ENCODE measurements around the gene SLC9A2. TPM values are rescaled to one million over a fixed set of nuclear protein-coding genes. Genes with fewer than 3 reads are reported as not detected.

Gene SLC9A2
- total and polyA plus RNA-seq, 10 of the 15 experiments (the other 5 are each of a cell fraction or from before 2014, with no cell fraction given): 0.13 to 1.2 (median 0.79) TPM

- DNase-seq (ENCODE audit: low read depth, low spot score): no peak
- Histone ChIP-seq H4K20me1 (ENCODE audit: control insufficient read depth, insufficient read depth) (no peaks in the 10 kb centered on the region), H3K4me2 (ENCODE audit: control insufficient read depth, insufficient read depth) (peak overlapping the region; percentile 99), H3K9ac (ENCODE audit: control insufficient read depth, insufficient read depth, low read length) (peak overlapping the region; percentile 77), H3K4me3 (peak overlapping the region; percentile 97), H3K27ac (ENCODE audit: control insufficient read depth, insufficient read depth) (peak overlapping the region; percentile 68), H3K9me3 (replicated peaks; ENCODE audit: control insufficient read depth, insufficient read depth, low read length) (no peaks in the 10 kb centered on the region), H3K36me3 (ENCODE audit: control insufficient read depth in 2 of 2, insufficient read depth in 2 of 2, low read length in 1 of 2) (peaks cover 0 to 2% of the 10 kb centered on the region in 2 experiments; a peak in 1 of 4 replicates), H3K79me2 (ENCODE audit: control insufficient read depth, insufficient read depth, low read length) (peaks cover 10% of the 10 kb centered on the region), H3K27me3 (replicated peaks in 1 of 2; ENCODE audit: control insufficient read depth in 2 of 2, insufficient read depth in 2 of 2, low read length in 1 of 2) (no peaks in the 10 kb centered on the region), H3K4me1 (ENCODE audit: control insufficient read depth, insufficient read depth, low read length) (peaks cover 14% of the 10 kb centered on the region), H2AFZ (ENCODE audit: control insufficient read depth, low read depth, low read length) (peak overlapping the region; percentile 99)
- in situ Hi-C loops (cut with MboI): no loop called here
- peak; percentile 56 for ATAC-seq
- 5% methylated on average over 6 of the region's 6 CpGs for WGBS (ENCODE audit: insufficient coverage, insufficient replicate concordance, low lambda C conversion rate, missing lambda C conversion rate)
- ChIA-PET CTCF (interaction anchor here (0.8 to 8.8 kb wide), 5 partner anchors 8 to 263 kb away, joined by 3 to 130 read pairs (median 4); partner anchors contain the start of gene SLC9A4), RAD21 (ENCODE audit: unreplicated experiment) (no interaction called here), SMC1A (ENCODE audit: uncharacterized antibody, unreplicated experiment) (interaction anchor here (0.6 to 4.3 kb wide), 6 partner anchors 10 to 118 kb away, joined by 3 to 14 read pairs (median 3); no protein-coding TSS in a partner anchor), POLR2A (interaction anchor here (0.5 to 1.5 kb wide), 2 partner anchors 103 to 726 kb away, joined by 3 read pairs; no protein-coding TSS in a partner anchor)
- no peak for FAIRE-seq
- TF ChIP-seq TCF12 (IDR thresholded peaks at IDR 0.05; ENCODE audit: low read depth, low read length) (peak; percentile 18; the same call in 1 of the 2 replicates), BMI1 (IDR thresholded peaks at IDR 0.05; ENCODE audit: borderline replicate concordance) (no peak), MLLT1 (IDR thresholded peaks at IDR 0.05) (peak; percentile 7; the same call in 1 of the 2 replicates), MXI1 (IDR thresholded peaks at IDR 0.05; ENCODE audit: low read depth, low read length) (0 out of 2 replicates have a peak, but pooled peaks have one; percentile 29)
- intact Hi-C loops (cut with micrococcal nuclease; ENCODE audit: unreplicated experiment): no loop called here
- no TSS peak for BruUV-seq (replicated peaks)
These were observed 116.7 kb downstream of the SLC9A2 start for GRCh38 chr2:102736110-102736409.

Data from GM12878 (cell line).